WTC11 (cell line): ENCODE measurements around the gene AKT2.

Source experiments
- ATF2 ChIP-seq: sonication (generic); formaldehyde crosslinking; IDR thresholded peaks from 2 replicates; pipeline ENCODE4 v1.8.1; 2022; ENCODE audit warnings: low read depth, missing genetic modification reagents, borderline replicate concordance
- CBFB ChIP-seq: sonication (generic); formaldehyde crosslinking; IDR thresholded peaks from 2 replicates; pipeline ENCODE4 v1.8.1; 2022; ENCODE audit warnings: mild to moderate bottlenecking, low read depth, missing genetic modification reagents
- CTCF ChIP-seq: fragments of 200-600 bp; IDR thresholded peaks from 2 replicates; pipeline ENCODE4 v1.8.0; 2022; ENCODE audit warnings: antibody characterized with exemption
- ELF4 ChIP-seq: sonication (generic); formaldehyde crosslinking; IDR thresholded peaks from 2 replicates; pipeline ENCODE4 v1.8.1; 2022; ENCODE audit warnings: low read depth, mild to moderate bottlenecking, moderate library complexity, missing genetic modification reagents
- ESRRA ChIP-seq: sonication (generic); formaldehyde crosslinking; IDR thresholded peaks from 2 replicates; pipeline ENCODE4 v1.8.1; 2022; ENCODE audit warnings: mild to moderate bottlenecking, missing genetic modification reagents, borderline replicate concordance
- NFYB ChIP-seq: sonication (generic); formaldehyde crosslinking; conservative IDR thresholded peaks from 2 replicates; pipeline ENCODE4 v1.8.0; 2022; ENCODE audit warnings: low read depth, missing genetic modification reagents
- TP53 ChIP-seq: sonication (generic); formaldehyde crosslinking; IDR thresholded peaks from 2 replicates; pipeline ENCODE4 v1.8.1; 2023; ENCODE audit warnings: mild to moderate bottlenecking, missing genetic modification reagents

- TF ChIP-seq CTCF = no peak
- no peak for TF ChIP-seq TP53
- TF ChIP-seq CBFB (CRISPR knock-in tag) = no peak
- TF ChIP-seq ELF4 (CRISPR knock-in tag) = no peak
- no peak for TF ChIP-seq ATF2 (CRISPR knock-in tag)
- TF ChIP-seq ESRRA (CRISPR knock-in tag) = no peak
- no peak for TF ChIP-seq NFYB (CRISPR knock-in tag)
Observed at GRCh38 chr19:40241809-40242384, 43.2 kb downstream of the AKT2 start.
